Stimulated activated effector memory CD8-positive, alpha-beta T cell treated with anti-CD3 and anti-CD28 coated beads, Interleukin-12 subunit alpha, Interleukin-12 subunit beta, amount 100 ng/mL, for 72 hours (primary cell): Measurements from ENCODE around the gene TM9SF3.

ENCODE experiments used
- ATAC-seq: fragments of 150-1000 bp; cut with Tn5 transposase; 2 replicates; pipeline ENCODE4 v1.10.0; 2021
- DNase-seq, 2 donors: peaks; one replicate each; pipeline ENCODE4 v3.0.0; 2021 to 2022; ENCODE audit warnings: low spot score in 2 of 2
- H3K27ac Mint-ChIP-seq: one replicate; pipeline ENCODE4 v1.8.0; 2022; ENCODE audit warnings: mild to moderate bottlenecking, mixed read lengths
- H3K36me3 Mint-ChIP-seq: one replicate; pipeline ENCODE4 v1.8.0; 2022; ENCODE audit warnings: mild to moderate bottlenecking, mixed read lengths
- H3K4me1 Mint-ChIP-seq: one replicate; pipeline ENCODE4 v1.8.0; 2022; ENCODE audit warnings: mixed read lengths
- H3K4me3 Mint-ChIP-seq: one replicate; pipeline ENCODE4 v1.8.0; 2022; ENCODE audit warnings: mild to moderate bottlenecking, mixed read lengths
- H3K9me3 Mint-ChIP-seq: one replicate; pipeline ENCODE4 v1.8.0; 2022; ENCODE audit warnings: mixed read lengths

Gene TM9SF3

DNA sequence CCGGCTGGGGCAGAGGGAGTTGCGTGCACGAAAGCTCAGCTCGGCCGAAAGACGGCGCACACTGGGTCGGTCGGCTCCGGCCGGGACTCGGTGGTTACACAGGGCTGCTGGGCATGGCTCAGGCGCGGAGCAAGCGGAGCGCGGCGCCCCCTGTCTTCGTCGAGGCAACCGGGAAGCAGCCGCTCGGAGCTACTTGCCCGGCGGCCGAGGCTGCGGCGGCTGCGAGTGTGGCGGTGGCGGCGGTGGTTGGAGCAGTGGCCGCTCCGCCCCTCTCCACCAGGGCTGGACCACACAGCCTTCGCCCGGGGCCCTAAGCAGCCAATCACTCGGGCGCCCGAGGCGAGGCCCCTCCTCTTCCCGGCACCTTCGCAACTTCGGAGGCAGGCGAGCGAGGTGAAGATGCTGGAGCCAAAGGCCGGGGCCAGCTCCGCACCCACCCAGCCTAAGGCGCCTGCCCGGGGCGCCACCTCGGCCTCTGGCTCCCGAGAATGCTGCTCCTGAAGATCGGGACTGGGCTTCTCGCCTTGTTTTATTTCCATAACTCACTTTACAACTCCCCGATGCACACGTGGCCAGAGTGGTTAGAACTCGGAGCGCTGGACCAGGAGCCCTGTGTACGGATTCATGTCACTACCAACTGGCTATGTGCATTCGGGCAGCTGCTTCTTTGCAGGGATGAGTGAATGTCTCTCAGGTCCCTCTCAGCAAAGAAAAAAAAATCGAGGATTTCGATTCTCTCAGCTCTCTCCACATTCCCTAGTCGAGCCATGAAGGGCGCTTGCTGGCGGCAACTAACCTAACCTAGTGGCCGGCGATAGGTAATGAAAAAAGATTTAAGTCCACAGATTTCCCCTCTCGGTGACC, 72.9 kb downstream of the TM9SF3 start, which contains the start of gene TLL2:
Gene TLL2 (minus strand): TSS at position 229 of the 864 bp plus-strand sequence. CDS start 241 bp downstream, outside the sequence.
- ATAC-seq = peak; percentile 87
- Mint-ChIP-seq H3K4me1 (peaks cover 27% of the 10 kb centered on the region), H3K9me3 (no peaks in the 10 kb centered on the region), H3K36me3 (peaks cover 13% of the 10 kb centered on the region), H3K27ac (peak within 1 kb of the TSS; percentile 27), H3K4me3 (peak within 1 kb of the TSS; percentile 69)
- DNase-seq = peak; percentile 45 to 84

DNA sequence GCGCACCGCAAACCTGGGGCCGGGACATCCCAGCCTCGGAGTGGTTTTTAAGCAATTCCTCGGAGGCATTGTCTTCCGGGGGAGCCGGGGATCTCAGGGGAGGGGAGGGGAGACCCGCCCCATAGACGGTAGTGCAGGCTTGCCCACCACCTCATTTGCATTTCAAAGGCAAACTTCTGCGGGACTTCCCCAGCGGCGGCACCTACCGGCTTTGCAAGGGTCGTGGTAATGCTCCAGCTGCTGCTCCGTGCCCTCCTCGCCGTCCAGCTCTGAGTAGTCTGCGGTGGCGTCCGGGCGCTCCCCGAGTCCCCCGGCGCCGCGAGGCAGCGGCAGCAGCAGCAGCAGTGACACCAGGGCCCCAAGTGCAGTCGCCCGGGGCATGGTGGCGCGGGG, 73.5 kb downstream of the TM9SF3 start:
- Mint-ChIP-seq H3K36me3 (peaks cover 13% of the 10 kb centered on the region), H3K4me1 (peaks cover 27% of the 10 kb centered on the region), H3K9me3 (no peaks in the 10 kb centered on the region), H3K27ac (no peak overlapping the region), H3K4me3 (peak overlapping the region; percentile 69)
- DNase-seq (no peak), ATAC-seq (peak; percentile 78)

DNA sequence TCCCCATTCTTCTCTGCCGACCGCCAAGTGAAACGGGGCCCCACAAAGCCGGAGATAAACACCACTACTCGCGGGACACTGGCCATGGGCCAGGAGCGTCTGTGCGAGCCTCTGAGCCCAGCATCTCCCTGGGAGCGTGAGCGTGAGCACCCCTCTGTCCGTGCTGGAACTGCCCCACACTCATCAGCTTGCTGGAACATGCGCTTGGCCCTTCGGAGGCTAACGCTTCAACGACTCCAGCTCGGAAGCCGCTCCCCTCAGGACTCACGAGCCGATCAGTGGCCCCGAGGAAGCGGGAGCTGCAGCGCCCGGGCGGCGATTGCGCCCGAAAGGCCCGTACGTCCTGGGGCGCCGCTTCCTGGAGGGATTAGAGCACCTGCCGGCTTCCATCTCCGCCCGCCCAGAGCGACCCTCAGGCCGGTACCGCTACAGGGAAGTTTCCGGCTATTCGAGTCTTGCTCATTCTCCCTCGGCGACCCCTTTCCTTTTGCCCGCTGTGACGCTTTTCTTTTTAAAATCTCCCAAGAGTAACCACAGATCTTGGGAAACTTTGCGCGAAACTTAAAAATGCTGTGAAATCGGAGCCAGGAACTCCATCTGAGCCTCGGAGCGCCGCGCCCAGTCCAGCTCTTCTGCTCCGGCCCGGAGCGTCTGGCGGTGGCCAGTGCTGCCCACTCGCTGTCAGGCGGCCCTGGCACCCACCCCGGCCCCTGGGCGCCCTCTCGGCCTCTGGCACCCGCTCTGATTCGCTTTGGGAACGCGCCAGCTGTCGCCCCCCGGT, 74.1 kb downstream of the TM9SF3 start:
- Mint-ChIP-seq H3K36me3 (peaks cover 13% of the 10 kb centered on the region), H3K27ac (no peak overlapping the region), H3K4me1 (peaks cover 27% of the 10 kb centered on the region), H3K4me3 (peak overlapping the region; percentile 69), H3K9me3 (no peaks in the 10 kb centered on the region)
- ATAC-seq (no peak), DNase-seq (no peak)

DNA sequence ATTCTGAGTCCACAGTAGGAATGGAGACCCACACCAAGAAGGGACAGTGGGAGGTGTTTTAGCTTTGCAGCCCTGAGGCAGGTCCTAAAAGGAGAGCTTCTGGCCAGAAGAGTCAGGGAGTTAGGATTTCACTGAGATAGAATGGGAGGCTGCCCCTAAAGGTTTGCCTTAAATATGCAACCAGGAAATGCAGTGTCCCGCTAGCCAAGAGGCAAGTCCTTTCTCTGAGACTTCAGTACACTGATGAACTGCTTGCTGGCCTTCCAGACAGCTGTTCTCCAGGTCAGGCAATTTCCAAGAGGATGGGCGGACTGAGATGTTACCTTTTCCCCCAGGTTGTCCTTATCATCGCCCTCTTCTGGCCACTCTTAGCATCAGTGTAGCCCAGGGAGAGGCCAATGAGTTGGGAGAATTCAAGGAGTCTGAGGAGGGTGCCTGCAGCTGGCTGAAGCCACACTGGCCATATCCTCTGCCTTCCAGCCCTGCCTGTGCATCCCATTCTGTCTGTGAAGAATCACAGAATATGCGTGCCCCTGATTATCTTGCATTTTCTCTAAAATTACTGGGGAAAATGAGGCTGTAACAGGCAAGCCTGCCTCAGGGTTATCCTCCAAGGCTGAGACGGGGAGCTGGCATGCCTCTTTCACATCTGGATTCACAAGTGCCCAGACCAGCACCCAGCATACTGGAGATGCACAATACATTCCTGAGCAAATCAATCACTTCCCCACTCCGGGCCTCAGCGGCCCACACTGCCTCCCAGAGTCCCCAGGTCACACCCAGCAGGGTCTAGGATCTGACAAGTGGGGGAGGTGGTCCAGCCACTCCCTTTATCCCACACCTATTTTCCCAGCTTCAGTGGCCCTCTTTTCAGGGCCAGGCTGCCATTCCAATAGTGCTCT, 75.5 kb downstream of the TM9SF3 start:
- DNase-seq = no peak
- Mint-ChIP-seq H3K4me1 (peaks cover 27% of the 10 kb centered on the region), H3K36me3 (peaks cover 6% of the 10 kb centered on the region), H3K9me3 (no peaks in the 10 kb centered on the region), H3K27ac (no peak overlapping the region), H3K4me3 (peak overlapping the region; percentile 69)
- ATAC-seq = no peak

DNA sequence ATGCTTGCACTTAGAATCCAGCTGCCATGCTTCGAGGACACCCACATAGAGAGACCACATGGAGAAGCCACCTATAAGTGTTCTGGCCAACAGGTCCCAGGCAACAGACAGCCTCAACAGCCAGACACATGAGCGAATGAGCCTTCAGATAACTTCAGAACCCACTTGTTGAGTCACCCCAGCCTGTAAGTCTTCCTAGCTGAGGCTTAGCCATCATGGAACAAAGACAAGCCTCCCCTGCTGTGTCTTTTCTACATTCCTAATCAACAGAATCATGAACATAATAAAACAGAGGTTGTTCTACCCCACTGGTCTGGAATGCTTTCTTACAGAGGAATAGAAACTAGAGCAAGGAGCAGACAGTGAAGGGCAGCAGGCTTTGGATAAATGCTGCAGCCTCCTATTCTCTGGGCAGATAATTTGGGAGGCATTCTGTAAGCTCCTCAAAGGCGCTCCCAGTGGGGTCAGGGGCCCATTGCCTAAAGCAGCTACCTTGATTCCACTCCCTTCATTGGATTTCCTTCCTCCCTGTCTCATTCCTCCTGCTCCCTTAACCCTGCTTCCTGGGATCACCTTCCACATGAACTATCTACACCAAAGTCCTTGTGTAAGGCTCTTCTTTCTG, 77.7 kb downstream of the TM9SF3 start:
- H3K4me3 Mint-ChIP-seq = no peak overlapping the region
- no peak for ATAC-seq

DNA sequence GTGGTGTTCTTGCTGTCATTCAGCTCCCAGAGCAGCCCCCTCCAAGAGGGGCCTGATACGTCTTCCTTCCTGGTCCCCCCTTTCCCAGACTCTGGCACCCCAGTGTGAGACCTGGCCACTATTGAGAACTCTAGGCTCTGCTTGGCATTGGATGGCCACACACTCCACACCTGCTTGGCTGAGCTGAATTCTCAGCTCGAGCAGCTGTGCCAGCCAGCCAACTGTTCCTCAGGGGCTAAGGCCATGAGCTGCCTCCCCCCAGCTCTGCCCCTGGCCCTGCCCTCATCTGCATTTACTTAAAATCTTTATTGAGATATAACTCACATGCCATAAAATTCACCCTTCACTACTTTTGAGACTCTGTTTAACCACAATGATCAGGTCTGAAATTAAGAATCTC, 79.8 kb downstream of the TM9SF3 start:
- no peak for ATAC-seq
- no peaks in the 10 kb centered on the region for H3K36me3 Mint-ChIP-seq
- H3K4me3 Mint-ChIP-seq = no peak overlapping the region
- peaks cover 3% of the 10 kb centered on the region for H3K4me1 Mint-ChIP-seq
- no peaks in the 10 kb centered on the region for H3K9me3 Mint-ChIP-seq
- no peak overlapping the region for H3K27ac Mint-ChIP-seq
- DNase-seq = no peak

More for the DNA sequence above, 77.7 kb downstream of the TM9SF3 start:
- peaks cover 16% of the 10 kb centered on the region for H3K4me1 Mint-ChIP-seq
- no peaks in the 10 kb centered on the region for H3K9me3 Mint-ChIP-seq
- DNase-seq = no peak
- peaks cover 2% of the 10 kb centered on the region for H3K36me3 Mint-ChIP-seq
- no peak overlapping the region for H3K27ac Mint-ChIP-seq

DNA sequence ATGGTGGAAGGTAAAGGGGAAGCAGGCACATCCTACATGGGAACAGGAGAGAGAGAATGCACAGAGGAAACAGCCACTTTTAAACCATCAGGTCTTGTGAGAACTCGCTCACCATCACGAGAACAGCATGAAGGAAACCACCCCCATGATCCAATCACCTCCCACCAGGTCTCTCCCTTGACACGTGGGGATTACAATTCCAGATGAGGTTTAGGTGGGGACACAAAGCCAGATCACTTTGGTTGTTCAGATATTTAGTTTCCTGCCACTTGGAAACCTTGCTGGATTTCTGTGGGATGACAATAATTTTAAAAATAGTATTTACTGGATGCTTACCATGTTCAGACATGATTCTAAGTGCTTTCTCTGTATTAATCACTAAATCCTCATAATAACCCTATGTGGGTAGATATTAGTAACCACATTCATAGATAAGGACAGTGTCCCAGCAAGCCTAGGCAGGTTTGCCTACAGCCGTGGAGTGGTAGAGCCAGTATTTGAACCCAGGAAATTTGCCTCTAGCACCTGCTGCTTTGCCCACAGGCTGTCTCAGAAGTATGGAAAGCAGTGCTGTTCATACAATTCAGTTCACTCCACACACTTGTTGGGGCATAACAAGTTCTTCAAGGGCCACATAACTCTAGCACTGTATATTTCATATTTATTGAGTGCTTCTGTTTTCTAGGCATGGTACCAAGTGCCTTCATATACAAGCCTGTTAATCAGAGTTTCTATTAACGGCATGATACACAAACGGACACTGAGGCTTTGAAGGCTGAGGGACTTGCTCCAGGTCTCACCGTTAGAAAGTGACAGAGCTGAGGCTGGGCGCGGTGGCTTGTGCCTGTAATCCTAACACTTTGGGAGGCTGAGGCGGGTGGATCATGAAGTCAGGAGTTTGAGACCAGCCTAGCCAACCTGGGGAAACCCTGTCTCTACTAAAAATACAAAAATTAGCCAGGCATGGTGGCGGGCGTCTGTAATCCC, 81.4 kb downstream of the TM9SF3 start:
- ATAC-seq (no peak), DNase-seq (no peak)
- H3K9me3 Mint-ChIP-seq = no peaks in the 10 kb centered on the region
- no peaks in the 10 kb centered on the region for H3K36me3 Mint-ChIP-seq
- H3K4me3 Mint-ChIP-seq = no peak overlapping the region
- H3K4me1 Mint-ChIP-seq = no peaks in the 10 kb centered on the region
- no peak overlapping the region for H3K27ac Mint-ChIP-seq

DNA sequence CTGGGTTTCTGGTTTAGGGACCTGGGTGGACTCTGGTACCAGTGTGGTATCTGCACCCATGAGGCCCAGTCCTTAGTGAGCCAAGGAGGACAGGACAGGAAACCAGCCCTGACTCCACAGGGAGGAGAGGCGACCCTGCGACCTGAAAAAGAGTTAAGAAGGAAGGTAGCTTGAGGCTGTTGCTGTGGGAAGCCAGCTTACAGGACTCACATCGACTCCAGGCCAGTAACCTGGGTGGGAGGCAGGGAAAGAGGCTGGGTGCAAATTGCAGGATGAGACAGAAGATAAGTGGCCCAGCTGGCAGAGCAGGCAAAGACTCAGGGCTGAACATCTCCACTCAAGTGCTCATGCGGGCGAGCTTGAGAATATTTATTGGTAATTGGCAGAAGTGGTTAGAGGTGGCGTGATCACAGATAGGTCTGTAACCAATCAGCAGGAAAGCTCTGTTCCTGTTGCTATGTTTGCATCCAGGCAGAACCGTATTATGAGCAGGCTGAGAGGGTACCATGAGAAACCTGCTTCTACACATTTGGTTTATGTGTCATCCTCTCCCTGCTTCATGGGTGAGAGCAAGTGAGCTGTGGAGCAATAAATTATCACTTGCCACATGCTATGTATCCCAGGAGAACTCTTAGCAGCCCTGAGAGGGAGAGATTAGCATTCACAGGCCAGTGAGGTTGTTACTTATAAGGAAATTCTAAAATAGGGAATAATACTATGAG, 84.1 kb downstream of the TM9SF3 start:
- no peaks in the 10 kb centered on the region for H3K36me3 Mint-ChIP-seq
- no peaks in the 10 kb centered on the region for H3K9me3 Mint-ChIP-seq
- DNase-seq (no peak), ATAC-seq (no peak)
- H3K4me3 Mint-ChIP-seq = no peak overlapping the region
- no peak overlapping the region for H3K27ac Mint-ChIP-seq
- no peaks in the 10 kb centered on the region for H3K4me1 Mint-ChIP-seq

DNA sequence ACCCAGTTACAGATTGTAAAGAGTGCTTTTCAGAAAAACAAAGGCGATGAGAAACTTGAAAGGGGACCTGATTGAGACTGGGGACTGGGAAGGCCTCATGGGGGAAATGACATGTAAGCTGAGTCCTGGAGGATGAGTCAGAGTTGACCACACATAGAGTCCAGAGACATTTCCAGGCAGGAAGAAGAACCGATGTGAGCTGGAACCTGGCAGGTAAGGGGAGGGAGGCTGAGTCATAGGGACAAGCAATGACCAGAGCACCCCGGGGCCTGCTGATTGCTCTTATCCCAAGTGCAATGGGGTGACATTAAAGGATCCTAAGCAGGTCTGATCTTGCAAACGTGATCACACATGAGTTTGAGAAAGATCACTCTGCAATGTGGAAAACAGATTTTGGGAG, 84.8 kb downstream of the TM9SF3 start:
- DNase-seq = no peak
- Mint-ChIP-seq H3K4me1 (no peaks in the 10 kb centered on the region), H3K36me3 (no peaks in the 10 kb centered on the region), H3K27ac (no peak overlapping the region), H3K9me3 (no peaks in the 10 kb centered on the region), H3K4me3 (no peak overlapping the region)
- ATAC-seq = no peak

DNA sequence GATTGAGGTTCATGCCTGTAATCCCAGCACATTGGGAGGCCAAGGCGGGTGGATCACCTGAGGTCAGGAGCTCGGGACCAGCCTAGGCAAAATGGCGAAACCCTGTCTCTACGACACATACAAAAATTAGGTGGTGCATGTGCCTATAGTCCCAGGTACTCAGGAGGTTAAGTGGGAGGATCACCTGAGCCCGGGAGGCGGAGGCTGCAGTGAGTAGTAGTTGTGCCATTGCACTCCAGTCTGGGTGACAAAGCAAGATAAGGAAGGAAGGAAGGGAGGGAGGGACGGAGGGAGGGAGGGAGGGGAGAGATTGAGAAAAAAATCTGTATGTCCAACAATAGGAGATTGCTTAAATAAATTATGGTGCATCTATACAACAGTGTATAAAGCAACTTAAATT, 86.3 kb downstream of the TM9SF3 start:
- H3K27ac Mint-ChIP-seq = no peak overlapping the region
- DNase-seq (no peak), ATAC-seq (no peak)
- H3K9me3 Mint-ChIP-seq = no peaks in the 10 kb centered on the region
- H3K4me1 Mint-ChIP-seq = no peaks in the 10 kb centered on the region
- no peaks in the 10 kb centered on the region for H3K36me3 Mint-ChIP-seq
- no peak overlapping the region for H3K4me3 Mint-ChIP-seq

DNA sequence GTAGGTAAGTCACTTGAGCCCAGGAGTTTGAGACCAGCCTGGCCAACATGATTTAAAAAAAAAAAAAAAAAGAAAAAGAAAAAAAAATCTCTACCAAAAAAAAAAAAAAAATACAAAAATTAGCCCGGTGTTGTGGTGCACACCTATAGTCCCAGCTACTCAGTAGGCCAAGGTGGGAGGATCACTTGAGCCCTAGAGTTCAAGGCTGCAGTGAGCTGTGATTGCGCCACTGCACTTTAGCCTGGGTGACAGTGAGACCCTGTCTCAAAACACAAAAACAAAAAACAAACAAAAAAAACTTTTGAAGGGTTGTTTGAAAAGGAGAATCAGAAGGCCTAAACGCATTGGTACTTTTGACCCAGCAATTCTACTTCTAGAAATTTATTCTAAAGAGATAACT, 86.8 kb downstream of the TM9SF3 start:
- H3K4me3 Mint-ChIP-seq = no peak overlapping the region
- ATAC-seq (no peak), DNase-seq (no peak)
- no peaks in the 10 kb centered on the region for H3K4me1 Mint-ChIP-seq
- H3K27ac Mint-ChIP-seq = no peak overlapping the region
- H3K9me3 Mint-ChIP-seq = no peaks in the 10 kb centered on the region
- H3K36me3 Mint-ChIP-seq = no peaks in the 10 kb centered on the region

DNA sequence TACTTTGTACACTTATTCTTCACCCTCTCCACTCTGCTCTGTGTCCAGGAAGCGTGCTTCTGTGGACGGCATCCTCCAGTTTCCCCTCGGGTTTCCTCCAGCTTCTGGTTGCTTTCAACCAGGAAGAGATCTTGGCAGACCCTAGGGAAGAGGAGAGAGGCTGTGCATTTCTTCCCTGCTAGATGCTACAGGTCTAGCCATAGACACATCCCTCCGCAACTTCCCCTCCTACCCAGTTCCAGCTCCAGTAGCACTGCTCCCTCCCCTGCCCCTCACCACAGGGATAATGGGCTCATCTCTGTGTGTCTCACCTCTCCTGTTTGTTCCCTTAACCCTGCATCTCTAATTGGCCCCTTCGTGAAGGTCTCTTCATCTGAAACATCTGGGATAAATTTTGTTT, 89.4 kb downstream of the TM9SF3 start:
- no peak for ATAC-seq
- no peaks in the 10 kb centered on the region for H3K36me3 Mint-ChIP-seq
- no peak overlapping the region for H3K4me3 Mint-ChIP-seq

DNA sequence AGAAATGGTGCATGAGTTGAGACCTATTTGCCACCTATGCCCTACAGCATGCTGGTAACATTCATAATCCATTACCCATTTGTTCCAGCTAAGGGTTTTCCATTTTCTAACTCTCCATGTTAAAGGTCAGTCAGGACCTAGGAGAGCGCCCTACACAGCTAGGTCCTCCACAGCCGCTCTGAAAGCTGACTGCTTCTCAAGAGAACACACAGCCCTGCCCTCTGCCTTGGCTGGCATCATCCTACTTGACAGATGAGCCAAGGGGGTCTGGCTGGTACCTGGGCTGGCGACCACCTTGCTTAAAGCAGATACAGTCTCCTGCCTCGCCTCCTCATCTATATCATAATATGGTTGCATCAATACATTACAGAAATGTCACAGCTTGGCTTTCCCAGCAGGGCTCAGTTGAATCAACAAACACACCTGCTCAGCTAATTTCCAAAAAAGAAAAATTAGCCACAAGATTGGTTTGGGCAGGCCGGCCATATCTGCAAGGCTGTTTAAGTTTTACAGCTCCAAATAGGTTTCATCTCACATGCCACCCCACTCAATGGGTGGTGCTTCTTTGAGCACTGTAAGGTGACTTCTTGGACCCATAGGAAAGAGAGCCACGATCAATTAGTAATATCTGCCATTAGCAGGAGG, 90.4 kb downstream of the TM9SF3 start:
- no peak overlapping the region for H3K4me3 Mint-ChIP-seq
- no peaks in the 10 kb centered on the region for H3K36me3 Mint-ChIP-seq
- no peak for DNase-seq
- no peaks in the 10 kb centered on the region for H3K9me3 Mint-ChIP-seq
- H3K27ac Mint-ChIP-seq = no peak overlapping the region
- ATAC-seq = no peak
- H3K4me1 Mint-ChIP-seq = no peaks in the 10 kb centered on the region

More for the DNA sequence above, 89.4 kb downstream of the TM9SF3 start:
- H3K27ac Mint-ChIP-seq = no peak overlapping the region
- DNase-seq = peak in 1 of 2 donors; percentile 41
- no peaks in the 10 kb centered on the region for H3K4me1 Mint-ChIP-seq
- H3K9me3 Mint-ChIP-seq = no peaks in the 10 kb centered on the region
